GM12891 (cell line): ENCODE results near the gene MOB3A.

ENCODE experiments used
- DNase-seq: peaks from one replicate; pipeline ENCODE4 v3.0.0; 2011; ENCODE audit warnings: low spot score; ENCODE audit not compliant: insufficient read length
- FAIRE-seq: peaks from 2 replicates; lab custom pipeline; 2011; peaks lifted over from hg19 to GRCh38; lab: Jason Lieb, UNC
- PAX5 ChIP-seq: IDR thresholded peaks from 2 replicates; pipeline ENCODE4 v1.6.1; 2011; ENCODE audit warnings: low read length, moderate library complexity, mild to moderate bottlenecking; ENCODE audit not compliant: insufficient read depth, severe bottlenecking
- POLR2A ChIP-seq: IDR thresholded peaks from 2 replicates; pipeline ENCODE4 v1.6.1; 2011; ENCODE audit warnings: low read depth, low read length, control low read depth
- POLR2AphosphoS5 ChIP-seq: IDR thresholded peaks from 2 replicates; pipeline ENCODE4 v1.6.1; 2011; ENCODE audit warnings: low read depth, low read length, control low read depth
- POU2F2 ChIP-seq: IDR thresholded peaks from 2 replicates; pipeline ENCODE4 v1.6.1; 2011; ENCODE audit warnings: low read depth, mild to moderate bottlenecking, control low read depth, low read length, moderate library complexity
- SPI1 ChIP-seq: IDR thresholded peaks from 2 replicates; pipeline ENCODE4 v1.6.1; 2011; ENCODE audit warnings: low read depth, low read length, control low read depth
- TAF1 ChIP-seq: IDR thresholded peaks from 2 replicates; pipeline ENCODE4 v1.6.1; 2011; ENCODE audit warnings: low read depth, low read length, control low read depth

Gene MOB3A

GRCh38 chr19:2120821-2121220 is 24.7 kb upstream of the MOB3A start:
- TF ChIP-seq POLR2AphosphoS5 = peak; percentile 15; the same call in 1 of the 2 replicates
- no peak for TF ChIP-seq SPI1
- FAIRE-seq = no peak
- no peak for DNase-seq

- TF ChIP-seq POLR2AphosphoS5 = no peak
- no peak for TF ChIP-seq SPI1
- no peak for TF ChIP-seq TAF1
- TF ChIP-seq POLR2A = no peak
- TF ChIP-seq PAX5 = no peak
- TF ChIP-seq POU2F2 = no peak
- DNase-seq (no peak), FAIRE-seq (no peak)
Measured at GRCh38 chr19:2119921-2120785, 24.0 kb upstream of the MOB3A start.

GRCh38 chr19:2118438-2118837 is 22.3 kb upstream of the MOB3A start:
- FAIRE-seq (no peak), DNase-seq (no peak)
- TF ChIP-seq POLR2AphosphoS5 (no peak), SPI1 (no peak), TAF1 (no peak), PAX5 (no peak), POLR2A (no peak), POU2F2 (no peak)

- TF ChIP-seq POLR2A = no peak
- no peak for TF ChIP-seq POLR2AphosphoS5
- TF ChIP-seq POU2F2 = no peak
- no peak for TF ChIP-seq TAF1
- TF ChIP-seq PAX5 = no peak
- TF ChIP-seq SPI1 = no peak
- FAIRE-seq (no peak), DNase-seq (no peak)
Measured at GRCh38 chr19:2117215-2117960, 21.3 kb upstream of the MOB3A start.

- FAIRE-seq = no peak
- TF ChIP-seq POLR2A = no peak
- no peak for TF ChIP-seq TAF1
- no peak for TF ChIP-seq PAX5
- no peak for TF ChIP-seq POLR2AphosphoS5
- no peak for TF ChIP-seq SPI1
- TF ChIP-seq POU2F2 = no peak
- DNase-seq = no peak
Measured at GRCh38 chr19:2116507-2116906, 20.4 kb upstream of the MOB3A start.

GRCh38 chr19:2115911-2116426 is 19.8 kb upstream of the MOB3A start:
- no peak for FAIRE-seq
- no peak for DNase-seq
- TF ChIP-seq POLR2AphosphoS5 (no peak), TAF1 (no peak), PAX5 (no peak), POU2F2 (no peak), SPI1 (no peak), POLR2A (no peak)

- DNase-seq = no peak
- no peak for FAIRE-seq
- TF ChIP-seq PAX5 = no peak
- TF ChIP-seq POU2F2 = no peak
- no peak for TF ChIP-seq POLR2A
- no peak for TF ChIP-seq POLR2AphosphoS5
- no peak for TF ChIP-seq TAF1
- TF ChIP-seq SPI1 = no peak
Measured at GRCh38 chr19:2115324-2115723, 19.2 kb upstream of the MOB3A start.

- no peak for FAIRE-seq
Measured at GRCh38 chr19:2114821-2115220, 18.7 kb upstream of the MOB3A start.

GRCh38 chr19:2114218-2114617 is 18.1 kb upstream of the MOB3A start:
- no peak for TF ChIP-seq TAF1
- TF ChIP-seq SPI1 = no peak
- TF ChIP-seq POLR2A = no peak
- TF ChIP-seq POU2F2 = no peak
- no peak for TF ChIP-seq POLR2AphosphoS5
- no peak for TF ChIP-seq PAX5
- FAIRE-seq = no peak
- no peak for DNase-seq

More at GRCh38 chr19:2114821-2115220, 18.7 kb upstream of the MOB3A start:
- TF ChIP-seq POLR2A (no peak), SPI1 (no peak), PAX5 (no peak), POU2F2 (no peak), POLR2AphosphoS5 (no peak), TAF1 (no peak)
- no peak for DNase-seq
